GM19372 (cell line): ENCODE results near the gene RHOV.

ENCODE experiments used
- ATAC-seq: cut with Tn5 transposase; IDR thresholded peaks from one replicate; pipeline ENCODE4 v1.9.1; 2021; ENCODE audit warnings: mild to moderate bottlenecking, low read depth, moderate library complexity; ENCODE audit not compliant: unreplicated experiment

The RHOV gene

DNA sequence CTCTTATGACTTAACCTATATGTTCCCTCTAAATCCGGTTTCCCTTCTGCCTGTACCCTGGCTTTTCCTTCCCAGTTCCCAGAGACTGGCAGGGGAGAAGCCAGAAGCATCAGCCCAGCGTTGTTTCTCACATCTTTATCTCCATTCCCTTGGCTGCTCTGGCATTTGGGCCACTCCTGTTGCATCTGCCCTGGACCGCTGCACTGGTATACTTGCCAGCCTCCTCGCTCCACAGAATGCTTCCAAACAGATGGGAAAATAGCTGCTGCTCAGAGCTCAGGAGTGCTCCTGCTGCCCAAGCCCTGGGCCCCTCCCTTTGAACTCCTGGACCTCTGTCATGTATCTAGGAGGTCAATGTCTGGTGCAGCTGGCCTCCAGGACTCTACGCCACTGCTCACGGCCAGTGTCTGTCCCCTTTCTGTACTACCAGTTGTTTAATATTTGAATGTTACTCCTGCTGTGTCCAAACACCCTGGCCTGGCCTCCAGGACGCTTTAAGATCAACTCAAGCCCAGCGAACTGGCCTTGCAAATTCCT, 23.4 kb downstream of the RHOV start:
- ATAC-seq: no peak

DNA sequence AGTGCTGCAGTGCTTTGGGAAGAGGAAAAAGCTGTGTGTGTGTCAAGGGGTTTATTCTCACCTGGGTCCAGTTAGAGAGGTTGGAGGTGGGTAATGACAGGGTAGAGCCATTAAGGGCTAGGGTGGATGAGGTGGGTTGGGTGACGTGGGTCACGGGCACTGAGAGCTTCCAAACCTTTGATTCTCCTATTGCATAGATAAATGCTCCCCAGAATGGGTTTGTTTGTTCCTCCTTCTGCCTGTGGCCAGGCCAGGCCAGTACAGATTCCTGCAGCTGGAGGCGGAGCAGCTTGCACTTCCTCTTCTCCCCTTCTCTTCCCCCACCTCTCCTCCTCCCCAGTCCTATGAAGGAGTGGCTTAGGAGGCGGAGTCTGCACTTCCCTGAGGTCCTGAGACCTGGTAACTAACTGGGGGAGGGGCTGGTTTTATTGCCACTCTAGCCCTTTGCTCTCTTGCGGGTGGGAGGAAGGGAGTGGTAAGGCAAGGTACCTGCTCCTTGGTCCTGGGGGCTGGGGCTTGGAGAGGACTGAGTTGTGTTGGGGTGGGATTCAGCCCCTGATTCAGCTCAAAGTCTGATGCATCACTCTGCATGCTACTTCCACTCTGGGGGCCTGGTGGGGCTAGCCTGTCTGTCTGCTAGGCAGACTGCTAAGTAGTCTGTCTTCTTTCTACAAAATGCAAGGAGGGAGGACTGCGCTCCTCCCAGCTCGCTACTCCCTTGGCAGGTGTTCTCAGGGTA, 26.6 kb downstream of the RHOV start:
- no peak for ATAC-seq

DNA sequence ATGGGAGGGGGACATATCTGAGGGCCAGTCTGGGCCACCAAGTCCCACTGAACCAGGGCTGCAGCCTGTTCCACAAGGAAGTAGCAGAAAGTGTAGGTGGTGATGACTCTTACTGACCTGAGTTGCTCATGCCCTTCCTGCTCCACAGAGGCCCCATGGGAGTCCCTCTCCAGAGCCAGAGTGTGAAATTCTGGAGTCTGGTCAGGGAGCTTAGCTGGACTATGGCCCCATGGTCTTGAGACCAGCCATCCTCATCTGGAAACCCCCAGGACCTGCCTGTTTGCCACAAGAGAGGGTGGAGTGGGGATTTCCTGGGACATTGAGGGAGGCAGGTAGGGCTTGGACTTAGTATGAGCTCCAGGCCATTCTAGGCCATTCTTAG, 27.2 kb downstream of the RHOV start:
- ATAC-seq: no peak

DNA sequence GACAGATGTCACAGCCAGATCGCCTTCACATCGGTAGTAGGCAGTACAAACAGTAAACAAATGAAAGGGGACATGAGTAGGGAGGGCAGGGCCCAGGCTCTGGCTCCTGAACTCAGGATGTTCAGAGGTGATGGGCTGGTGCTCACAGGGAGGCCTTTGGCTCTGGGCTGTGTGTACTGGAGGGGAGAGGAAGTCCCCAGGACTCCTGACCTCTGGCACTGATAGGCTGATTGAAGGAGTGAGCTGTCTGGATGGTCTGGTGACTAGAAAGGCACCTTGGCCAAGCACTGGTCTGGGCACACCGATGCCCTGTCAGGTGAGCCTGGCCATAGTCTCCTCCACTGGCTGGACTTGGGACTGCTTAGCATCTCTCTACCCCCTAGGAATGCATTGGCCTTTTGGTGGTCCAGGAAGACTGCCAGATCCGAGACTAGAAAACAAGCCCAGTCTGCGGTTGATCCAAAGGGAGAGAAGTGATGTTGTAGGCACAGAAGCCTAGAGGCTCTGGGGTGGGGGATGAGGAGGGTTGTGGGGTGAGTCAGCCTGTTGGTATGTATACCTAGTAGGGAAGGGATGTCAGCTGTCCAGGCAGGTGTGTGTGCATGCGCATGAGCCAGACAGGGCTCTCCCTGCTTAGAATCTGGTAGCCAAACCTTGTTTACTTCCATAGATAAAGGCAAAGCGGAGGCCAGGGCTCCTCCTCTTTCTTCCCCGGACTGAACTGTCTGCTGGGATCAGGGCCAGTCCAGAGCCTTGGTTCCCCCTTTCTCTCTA, 28.3 kb downstream of the RHOV start:
- no peak for ATAC-seq

DNA sequence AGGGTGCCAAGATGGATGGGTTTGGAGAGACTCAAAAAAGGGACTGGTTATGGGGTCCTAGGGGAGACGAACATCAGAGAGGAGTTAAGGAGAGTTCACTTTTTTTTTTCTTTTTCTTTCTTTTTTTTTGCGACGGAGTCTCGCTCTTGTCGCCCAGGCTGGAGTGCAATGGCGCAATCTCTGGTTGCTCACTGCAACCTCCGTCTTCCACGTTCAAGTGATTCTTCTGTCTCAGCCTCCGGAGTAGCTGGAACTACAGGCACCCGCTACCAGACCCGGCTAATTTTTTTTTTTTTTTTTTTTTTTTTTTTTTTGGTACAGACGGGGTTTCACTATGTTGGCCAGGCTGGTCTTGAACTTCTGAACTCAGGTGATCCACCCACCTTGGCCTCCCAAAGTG, 29.0 kb downstream of the RHOV start:
- ATAC-seq: no peak

DNA sequence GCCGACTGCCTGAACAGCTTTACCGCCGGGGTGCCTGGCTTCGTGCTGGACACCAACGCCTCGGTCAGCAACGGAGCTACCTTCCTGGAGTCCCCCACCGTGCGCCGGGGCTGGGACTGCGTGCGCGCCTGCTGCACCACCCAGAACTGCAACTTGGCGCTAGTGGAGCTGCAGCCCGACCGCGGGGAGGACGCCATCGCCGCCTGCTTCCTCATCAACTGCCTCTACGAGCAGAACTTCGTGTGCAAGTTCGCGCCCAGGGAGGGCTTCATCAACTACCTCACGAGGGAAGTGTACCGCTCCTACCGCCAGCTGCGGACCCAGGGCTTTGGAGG, 29.4 kb downstream of the RHOV start:
- ATAC-seq: no peak

DNA sequence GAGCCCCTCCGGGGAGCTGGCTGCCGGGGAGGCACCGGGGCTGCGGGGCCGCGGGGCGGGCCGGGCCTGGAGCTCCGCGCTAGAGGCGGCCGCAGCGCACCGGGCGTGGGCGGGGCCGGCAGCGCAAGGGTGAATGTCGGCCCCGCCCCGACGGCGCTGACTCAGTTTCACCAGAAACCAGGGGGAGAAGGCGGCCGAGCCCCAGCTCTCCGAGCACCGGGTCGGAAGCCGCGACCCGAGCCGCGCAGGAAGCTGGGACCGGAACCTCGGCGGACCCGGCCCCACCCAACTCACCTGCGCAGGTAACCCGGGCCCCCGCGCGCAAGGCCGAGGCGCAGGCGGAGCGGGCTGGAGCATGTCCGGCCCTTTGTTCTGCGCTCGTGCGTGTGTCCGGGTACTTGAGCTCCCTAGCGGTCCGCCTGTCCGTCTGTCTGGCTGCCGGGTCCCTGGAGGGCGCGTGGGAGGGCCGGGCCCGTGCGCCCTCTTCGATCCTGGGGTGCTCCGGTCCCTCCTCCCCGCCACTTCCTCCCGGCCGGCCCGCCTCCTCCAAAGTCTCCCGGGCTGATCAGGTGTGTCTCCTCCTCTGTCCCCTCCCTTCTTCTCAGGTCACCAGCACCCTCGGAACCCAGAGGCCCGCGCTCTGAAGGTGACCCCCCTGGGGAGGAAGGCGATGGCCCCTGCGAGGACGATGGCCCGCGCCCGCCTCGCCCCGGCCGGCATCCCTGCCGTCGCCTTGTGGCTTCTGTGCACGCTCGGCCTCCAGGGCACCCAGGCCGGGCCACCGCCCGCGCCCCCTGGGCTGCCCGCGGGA, 29.9 kb downstream of the RHOV start, which contains the start of gene SPINT1:
Gene SPINT1 (plus strand): TSS at position 164 of the 811 bp plus-strand sequence. CDS start 507 bp downstream, at position 671.
- ATAC-seq: no peak

DNA sequence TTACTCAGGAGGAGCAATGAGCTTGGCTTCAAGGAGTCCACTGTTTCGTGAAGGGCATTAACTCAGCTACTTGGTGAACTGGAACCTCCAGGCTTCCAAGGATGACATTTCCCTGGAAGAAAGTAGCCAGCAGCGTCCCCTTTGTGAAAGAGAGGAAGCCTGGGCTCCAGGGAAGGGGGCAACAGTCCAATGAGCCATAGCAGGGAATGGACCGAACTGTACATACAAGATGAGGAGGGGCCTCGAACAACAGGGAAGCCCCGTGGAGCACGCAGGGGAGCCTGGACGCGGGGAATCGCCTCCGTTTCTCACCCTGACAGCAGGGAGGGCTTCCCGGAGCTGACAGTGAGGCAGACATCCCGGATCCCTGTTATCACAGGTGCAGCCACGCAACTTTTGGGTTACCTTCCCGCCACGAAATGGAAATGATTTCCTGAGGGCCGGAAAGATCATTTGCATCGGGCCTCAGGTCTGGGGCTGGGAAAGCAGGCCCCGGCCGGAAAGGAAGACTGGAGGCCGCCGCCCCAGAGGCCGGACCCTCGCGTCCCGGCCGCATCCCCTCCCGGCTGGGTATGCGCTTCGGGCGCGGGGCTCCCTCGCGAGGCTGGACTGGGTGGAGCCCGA, 30.7 kb downstream of the RHOV start:
- no peak for ATAC-seq

DNA sequence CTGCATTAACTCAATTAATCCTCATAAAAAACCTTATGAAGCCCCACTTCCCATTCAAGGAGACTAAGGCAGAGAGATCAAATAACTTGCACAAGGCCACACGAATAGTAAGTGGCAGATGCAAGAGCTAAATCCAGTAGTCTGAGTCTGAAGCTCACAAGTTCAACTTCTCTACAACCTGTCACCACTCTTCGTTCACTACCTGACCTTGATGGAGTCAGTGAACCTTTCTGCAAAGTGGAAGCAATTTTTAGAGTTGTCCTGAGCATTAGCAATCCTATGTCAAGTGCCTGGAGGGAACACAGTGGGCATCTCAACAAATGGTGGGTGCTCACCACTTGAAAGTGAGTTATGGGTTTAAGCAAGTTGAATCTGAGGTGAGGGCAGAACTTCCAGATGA, 32.3 kb downstream of the RHOV start:
- ATAC-seq: no peak

DNA sequence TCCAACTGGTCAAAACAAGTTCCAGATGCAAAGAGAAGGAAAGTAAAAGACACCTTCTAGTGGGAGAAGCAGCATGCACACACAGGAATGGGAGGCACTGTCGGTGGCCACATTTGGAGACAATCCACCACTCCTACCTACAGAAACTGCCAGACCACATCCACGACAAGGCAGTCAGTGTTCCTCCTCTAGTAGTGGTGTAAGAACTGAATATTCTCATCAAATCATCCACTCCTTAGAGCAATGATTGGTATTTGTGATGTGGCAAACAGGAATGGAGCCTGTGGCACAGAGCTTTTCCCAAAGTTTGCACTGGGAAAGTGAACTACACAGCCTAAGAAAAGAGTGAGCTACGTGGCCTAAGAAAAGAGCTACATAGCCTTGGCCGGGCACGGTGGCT, 35.3 kb downstream of the RHOV start:
- ATAC-seq: no peak

DNA sequence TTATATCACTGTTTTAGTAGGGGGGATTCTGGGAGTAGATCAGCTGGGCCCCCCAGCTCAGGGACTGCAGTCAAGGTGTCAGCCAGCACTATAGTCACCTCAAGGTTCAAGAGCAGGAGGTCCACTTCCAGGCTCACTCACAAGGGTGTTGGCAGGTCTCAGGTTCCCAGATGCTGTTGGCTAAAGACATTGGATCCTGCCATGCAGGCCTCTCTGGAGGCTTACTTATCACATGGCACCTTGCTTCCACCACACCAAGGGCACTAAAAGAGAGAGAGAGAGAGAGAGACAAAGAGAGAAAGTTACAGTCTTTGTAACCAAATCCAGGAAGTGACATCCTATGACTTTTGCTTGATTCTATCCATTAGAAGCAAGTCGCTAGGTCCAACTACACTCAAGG, 38.0 kb downstream of the RHOV start:
- no peak for ATAC-seq

DNA sequence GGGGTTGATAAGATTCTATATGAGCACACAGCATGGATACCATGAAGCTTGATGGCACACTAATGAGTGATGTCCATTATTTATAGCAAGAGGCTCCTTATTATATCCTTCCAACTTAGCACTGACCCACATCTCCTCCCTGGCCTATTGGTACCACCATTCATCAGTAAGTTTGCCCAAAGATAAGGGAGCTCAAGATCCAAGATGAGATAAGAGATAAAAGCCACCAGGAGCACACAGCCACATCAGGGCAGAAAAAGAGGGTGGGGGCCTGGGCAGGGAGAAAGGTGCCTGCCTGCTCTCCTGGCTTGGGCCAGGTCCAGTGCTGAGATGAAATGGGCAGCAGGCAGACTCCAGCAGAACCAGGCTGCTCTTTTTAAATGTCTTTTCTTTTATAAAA, 41.1 kb downstream of the RHOV start:
- no peak for ATAC-seq

DNA sequence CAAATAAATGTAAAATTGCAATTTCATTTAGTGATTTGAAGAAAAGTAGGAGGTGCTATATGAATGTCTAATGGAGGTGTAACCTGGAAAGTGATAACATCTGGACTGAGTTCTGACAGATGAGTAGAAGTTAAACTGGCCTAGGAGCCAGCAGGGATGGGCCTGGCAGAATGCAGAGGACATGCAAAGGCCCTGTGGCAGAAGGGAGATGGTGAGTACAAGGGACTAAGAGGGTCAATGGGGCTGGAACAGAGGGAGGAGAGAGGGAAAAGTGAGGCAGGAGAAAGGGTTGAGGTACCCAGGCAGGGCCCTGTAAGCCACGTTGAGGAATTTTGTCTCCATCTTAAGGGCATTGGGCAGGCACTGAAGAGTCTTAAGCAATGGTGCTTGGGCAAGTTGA, 42.2 kb downstream of the RHOV start:
- ATAC-seq: no peak

DNA sequence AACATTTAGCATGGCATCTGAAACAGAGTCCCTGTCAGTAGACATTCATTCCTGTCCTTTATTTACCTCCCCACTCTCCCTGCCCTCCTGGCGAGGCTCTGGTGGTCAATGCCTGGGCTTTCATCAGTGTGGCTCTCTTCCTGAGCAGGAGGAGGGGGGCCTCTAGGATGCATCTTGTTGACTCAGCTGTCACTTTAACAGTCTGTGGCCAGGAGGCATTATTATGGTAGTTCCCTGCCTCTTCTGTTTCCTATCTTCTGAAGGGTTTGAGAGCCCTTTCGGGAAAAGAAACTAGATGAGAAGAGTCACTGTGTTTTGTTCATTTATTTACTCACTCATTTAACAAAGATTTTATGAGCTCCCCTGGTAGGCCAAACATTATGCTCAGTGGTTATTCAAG, 43.1 kb downstream of the RHOV start:
- ATAC-seq: no peak

DNA sequence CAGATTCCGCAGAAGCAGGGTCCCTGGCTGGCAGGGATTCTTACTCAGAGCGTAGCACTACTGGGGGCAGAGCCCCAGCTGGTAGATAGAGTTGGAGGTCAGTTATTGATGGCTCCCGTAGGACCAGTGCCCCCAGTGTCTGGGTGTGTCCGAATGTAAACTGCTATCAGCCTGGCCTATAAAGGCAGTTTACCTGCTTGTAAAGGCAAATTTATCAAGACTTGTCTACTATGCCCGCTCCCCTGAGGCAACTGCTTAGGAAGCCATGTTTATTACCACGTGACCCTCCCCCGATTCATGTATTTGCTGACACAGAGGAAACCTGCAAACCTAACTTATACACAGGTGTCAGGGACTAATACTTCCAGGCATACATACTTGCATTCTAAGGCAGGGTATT, 44.9 kb downstream of the RHOV start:
- no peak for ATAC-seq

DNA sequence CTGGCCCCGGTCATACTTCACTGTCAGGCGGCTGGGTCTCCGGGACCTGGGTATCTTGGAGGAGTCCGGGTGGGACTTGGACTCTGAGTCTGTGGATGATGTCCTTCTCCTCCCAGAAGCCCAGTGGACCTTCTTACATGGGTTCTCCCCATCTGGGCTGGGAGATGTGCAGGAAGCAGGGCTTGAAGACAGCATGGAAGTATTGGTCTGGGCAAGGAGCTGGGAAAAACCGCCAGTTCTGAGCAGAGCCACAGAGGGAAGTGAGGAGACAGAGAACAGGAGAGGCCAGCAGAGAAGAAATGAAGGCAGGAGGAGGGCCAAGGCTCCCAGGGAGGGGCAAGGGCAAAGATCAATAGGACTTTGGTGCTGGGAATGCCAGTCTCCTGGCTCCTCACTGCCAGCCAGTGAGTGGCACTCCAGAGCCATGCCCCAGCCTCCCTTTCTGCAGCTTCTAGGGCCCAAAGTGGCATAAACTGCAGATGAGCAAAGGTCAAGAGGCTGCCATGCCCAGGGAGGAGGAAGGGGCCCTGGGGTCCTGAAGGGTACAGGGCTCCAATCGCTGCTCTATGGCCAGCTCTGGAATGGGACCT, 45.5 kb downstream of the RHOV start, which contains the start of gene PPP1R14D:
Gene PPP1R14D (minus strand): TSS at position 262 of the 590 bp plus-strand sequence. CDS start 67 bp downstream, at position 195.
- no peak for ATAC-seq

DNA sequence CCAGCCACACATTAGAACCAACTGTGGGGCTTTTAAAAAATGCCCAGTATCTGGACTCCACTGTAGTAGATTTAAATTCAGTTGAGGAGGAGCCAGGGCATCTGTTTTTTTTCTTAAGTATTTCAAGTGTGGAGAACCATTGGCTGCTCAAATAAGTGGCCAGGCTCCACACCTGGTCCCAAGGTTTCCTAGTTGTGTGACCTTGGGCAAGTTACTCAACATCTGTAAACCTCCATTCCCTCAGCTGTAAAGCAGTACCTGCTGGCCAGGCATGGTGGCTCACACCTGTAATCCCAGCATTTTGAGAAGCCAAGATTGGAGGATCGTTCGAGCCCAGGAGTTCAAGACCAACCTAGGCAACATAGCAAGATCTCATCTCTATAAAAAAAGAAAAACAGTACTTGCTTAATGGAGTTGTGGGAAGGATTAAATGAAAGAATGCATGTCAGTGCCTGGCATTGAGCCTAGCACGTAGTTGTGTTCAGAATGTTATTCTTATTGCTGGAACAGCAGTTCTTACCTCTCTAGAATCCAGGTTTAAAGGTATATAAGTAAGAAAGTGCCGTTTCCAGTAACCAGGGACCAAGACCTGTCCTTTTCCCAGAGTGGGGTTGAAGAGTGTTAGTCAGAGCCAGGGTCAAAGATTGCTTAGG, 47.5 kb downstream of the RHOV start:
- ATAC-seq: no peak

DNA sequence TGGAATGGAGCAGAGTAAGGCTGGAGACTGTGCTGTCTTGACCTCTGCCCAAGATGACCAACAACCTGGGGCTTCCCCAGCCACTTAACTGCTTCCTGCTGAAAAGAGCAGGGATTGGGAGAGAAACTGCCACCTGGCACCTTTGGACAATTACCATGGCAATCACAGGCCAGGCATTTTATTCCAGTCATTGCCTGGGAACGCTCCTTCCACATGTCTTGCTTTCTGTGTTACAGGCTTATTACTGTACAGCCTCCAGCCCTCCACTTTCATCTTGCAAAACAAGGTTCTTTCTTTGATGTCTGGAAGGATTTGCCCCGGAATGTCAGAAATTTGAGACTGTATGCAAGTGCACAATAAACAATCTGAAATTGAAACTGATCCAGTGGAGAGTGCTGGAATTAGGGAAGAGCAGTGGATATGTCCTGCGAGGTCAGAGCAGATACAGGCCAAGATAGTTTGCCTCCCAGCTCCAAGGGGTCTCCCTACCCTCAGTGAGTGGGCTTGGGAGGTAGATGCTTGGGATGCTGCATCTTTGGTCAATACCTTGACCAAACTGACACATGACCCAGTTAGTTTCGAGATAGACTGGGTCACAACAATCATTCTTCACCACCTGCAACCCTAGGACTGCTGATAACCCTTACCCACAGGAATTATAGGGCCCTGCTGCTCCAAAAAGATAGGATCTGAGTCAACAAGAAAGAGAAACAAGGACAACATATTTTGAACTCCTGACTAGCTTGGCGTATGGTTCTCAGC, 48.2 kb downstream of the RHOV start:
- no peak for ATAC-seq
